ENCODE data around the gene ADGRG1. TPM values are rescaled to one million over a fixed set of nuclear protein-coding genes. Genes with fewer than 3 reads are reported as not detected.

Gene ADGRG1
- total and polyA plus RNA-seq, 8 donors, result 36.4 to 102 (median 79.1) TPM

GRCh38 chr16:57603115-57604024, 25.1 kb upstream of the ADGRG1 start:
- WGBS, 2 donors, result 74 to 76% methylated on average over 17 of the region's 17 CpGs
- TF ChIP-seq CTCF (IDR thresholded peaks at IDR 0.05), result no peak
- intact Hi-C loops (cut with DNase I), result loop anchor here in 1 of 3 donors (2.0 kb wide), 1 partner anchor 45 kb away; no protein-coding TSS in a partner anchor
- Histone ChIP-seq H3K27me3 (no peaks in the 10 kb centered on the region), H3K4me1 (peaks cover 40 to 45% (median 44%) of the 10 kb centered on the region in 3 donors), H3K36me3 (no peaks in the 10 kb centered on the region), H3K9me3 (no peaks in the 10 kb centered on the region), H3K4me3 (no peak overlapping the region), H3K27ac (no peak overlapping the region)
- DNase-seq (peak in 1 of 6 donors; percentile 10), ATAC-seq (no peak), FAIRE-seq (no peak)

- intact Hi-C loops (cut with DNase I), result no loop called here
- Histone ChIP-seq H3K36me3 (no peaks in the 10 kb centered on the region), H3K27me3 (no peaks in the 10 kb centered on the region), H3K9me3 (no peaks in the 10 kb centered on the region), H3K4me3 (no peak overlapping the region), H3K27ac (no peak overlapping the region), H3K4me1 (peaks cover 47 to 53% (median 50%) of the 10 kb centered on the region in 3 donors)
- FAIRE-seq (no peak), ATAC-seq (no peak), DNase-seq (peak in 1 of 6 donors; percentile 8)
- WGBS, 2 donors, result 87 to 88% methylated on average over 7 of the region's 7 CpGs
- no peak for TF ChIP-seq CTCF (IDR thresholded peaks at IDR 0.05)
Measured at GRCh38 chr16:57604177-57604576, 24.3 kb upstream of the ADGRG1 start.

- TF ChIP-seq CTCF (IDR thresholded peaks at IDR 0.05), result no peak
- intact Hi-C loops (cut with DNase I), result no loop called here
- Histone ChIP-seq H3K9me3 (no peaks in the 10 kb centered on the region), H3K27me3 (no peaks in the 10 kb centered on the region), H3K4me1 (peaks cover 60 to 65% (median 64%) of the 10 kb centered on the region in 3 donors), H3K4me3 (peak overlapping the region in 2 of 4 donors; percentile 1 to 27), H3K27ac (peak overlapping the region; percentile 71 to 96 (median 83)), H3K36me3 (no peaks in the 10 kb centered on the region)
- FAIRE-seq (no peak), DNase-seq (no peak), ATAC-seq (peak; percentile 13 to 44 (median 30))
- 33 to 35% methylated on average over 4 of the region's 4 CpGs for WGBS, 2 donors
Measured at GRCh38 chr16:57606147-57606846, 22.1 kb upstream of the ADGRG1 start.

GRCh38 chr16:57606847-57607501, 21.5 kb upstream of the ADGRG1 start:
- no peak for TF ChIP-seq CTCF (IDR thresholded peaks at IDR 0.05)
- 35 to 37% methylated on average over 11 of the region's 11 CpGs for WGBS, 2 donors
- intact Hi-C loops (cut with DNase I), result no loop called here
- DNase-seq, result peak; percentile 79 to 92 (median 88)
- Histone ChIP-seq H3K27me3 (no peaks in the 10 kb centered on the region), H3K9me3 (no peaks in the 10 kb centered on the region), H3K27ac (peak overlapping the region; percentile 71 to 96 (median 83)), H3K36me3 (no peaks in the 10 kb centered on the region), H3K4me3 (peak overlapping the region in 2 of 4 donors; percentile 1 to 27), H3K4me1 (peaks cover 57 to 71% (median 60%) of the 10 kb centered on the region in 3 donors)
- no peak for FAIRE-seq
- ATAC-seq, result peak; percentile 76 to 87 (median 80)
